ENCODE measurements around the gene UBTD1.

The UBTD1 gene

DNA sequence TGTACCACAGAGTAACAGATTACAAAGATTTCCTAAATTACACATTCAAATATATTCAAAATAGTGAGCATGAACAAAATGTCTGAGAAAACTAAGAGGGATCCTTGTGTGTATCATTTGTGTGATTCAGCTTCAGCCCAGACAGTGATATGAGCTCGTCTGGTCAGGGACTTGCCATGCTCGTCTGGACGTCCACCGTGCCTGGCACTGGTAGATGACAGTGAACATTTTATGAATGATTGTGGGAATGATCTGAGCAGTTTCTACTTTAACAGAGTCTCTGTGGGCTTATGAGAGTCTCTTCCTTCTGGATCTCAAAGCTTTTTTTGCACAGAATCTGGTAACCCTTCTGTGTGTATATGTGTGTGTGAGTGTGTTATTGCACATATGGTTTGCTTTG lies 39.7 kb downstream of the UBTD1 start:
- ATAC-seq (ENCODE audit: low read depth) (no peak), DNase-seq (ENCODE audit: low spot score) (no peak)
- Histone ChIP-seq H3K36me3 (ENCODE audit: low read depth) (no peaks in the 10 kb centered on the region), H3K4me1 (ENCODE audit: insufficient read depth, poor library complexity, severe bottlenecking) (peaks cover 36% of the 10 kb centered on the region), H3K9me3 (ENCODE audit: severe bottlenecking) (no peaks in the 10 kb centered on the region), H3K27ac (ENCODE audit: poor library complexity, severe bottlenecking) (peak overlapping the region; percentile 99), H3K4me3 (ENCODE audit: severe bottlenecking) (no peak overlapping the region), H3K27me3 (ENCODE audit: insufficient read depth, poor library complexity, severe bottlenecking) (no peaks in the 10 kb centered on the region)
- TF ChIP-seq, protein P1, sequence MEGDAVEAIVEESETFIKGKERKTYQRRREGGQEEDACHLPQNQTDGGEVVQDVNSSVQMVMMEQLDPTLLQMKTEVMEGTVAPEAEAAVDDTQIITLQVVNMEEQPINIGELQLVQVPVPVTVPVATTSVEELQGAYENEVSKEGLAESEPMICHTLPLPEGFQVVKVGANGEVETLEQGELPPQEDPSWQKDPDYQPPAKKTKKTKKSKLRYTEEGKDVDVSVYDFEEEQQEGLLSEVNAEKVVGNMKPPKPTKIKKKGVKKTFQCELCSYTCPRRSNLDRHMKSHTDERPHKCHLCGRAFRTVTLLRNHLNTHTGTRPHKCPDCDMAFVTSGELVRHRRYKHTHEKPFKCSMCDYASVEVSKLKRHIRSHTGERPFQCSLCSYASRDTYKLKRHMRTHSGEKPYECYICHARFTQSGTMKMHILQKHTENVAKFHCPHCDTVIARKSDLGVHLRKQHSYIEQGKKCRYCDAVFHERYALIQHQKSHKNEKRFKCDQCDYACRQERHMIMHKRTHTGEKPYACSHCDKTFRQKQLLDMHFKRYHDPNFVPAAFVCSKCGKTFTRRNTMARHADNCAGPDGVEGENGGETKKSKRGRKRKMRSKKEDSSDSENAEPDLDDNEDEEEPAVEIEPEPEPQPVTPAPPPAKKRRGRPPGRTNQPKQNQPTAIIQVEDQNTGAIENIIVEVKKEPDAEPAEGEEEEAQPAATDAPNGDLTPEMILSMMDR (IDR thresholded peaks at IDR 0.05; ENCODE audit: poor library complexity, severe bottlenecking): no peak

DNA sequence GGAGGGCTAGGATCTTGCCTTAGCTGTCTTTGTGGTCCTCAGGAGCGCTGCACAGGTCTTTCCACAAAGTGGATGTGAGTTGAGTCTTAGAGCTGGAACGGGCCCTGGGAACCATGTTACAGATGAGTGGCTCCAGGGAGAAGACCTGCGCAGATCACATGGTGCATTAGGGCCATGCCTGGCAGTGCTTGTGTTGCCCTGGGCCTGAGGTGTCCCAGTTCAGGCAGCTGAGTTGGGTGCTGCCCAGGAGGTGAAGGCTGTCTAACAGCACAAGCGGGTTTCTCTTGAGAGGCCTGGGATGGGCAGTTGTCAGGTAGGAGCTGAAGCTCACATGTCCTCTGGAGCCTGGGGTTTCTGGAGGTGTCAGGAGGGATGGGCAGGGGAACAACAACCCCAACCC lies 40.1 kb downstream of the UBTD1 start:
- ATAC-seq (ENCODE audit: low read depth): no peak

DNA sequence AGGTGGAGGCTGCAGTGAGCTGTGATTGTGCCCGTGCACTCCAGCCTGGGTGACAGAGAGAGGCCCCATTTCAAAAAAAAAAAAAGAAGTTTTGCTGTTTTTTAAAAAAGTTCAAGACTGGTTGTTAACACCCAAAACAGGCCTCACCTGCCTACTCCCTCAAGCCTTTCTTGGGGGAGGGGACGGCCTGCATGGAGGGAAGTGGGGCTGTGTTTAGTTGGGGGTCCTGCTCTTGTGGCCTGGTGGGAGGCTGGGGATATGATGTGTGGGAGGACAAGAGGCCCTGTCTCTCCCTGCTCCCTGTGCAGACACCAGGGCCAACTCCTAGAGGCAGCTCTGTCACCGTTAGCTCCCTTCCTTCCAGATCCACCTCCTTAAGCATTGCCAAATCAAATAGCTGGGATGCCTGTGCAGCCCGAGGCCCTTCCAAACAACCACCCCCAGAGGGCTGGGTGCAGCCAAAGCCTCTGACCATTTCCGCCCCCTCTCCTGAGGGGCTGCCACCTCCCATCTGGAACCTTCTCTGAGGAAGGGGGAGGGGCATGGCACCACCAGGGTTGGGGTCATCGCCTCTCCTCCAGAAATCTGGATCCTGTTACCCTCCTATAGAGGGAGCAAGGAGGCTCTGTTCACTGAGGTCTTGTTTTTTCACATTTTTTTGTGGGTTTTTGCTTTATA lies 40.9 kb downstream of the UBTD1 start:
- Histone ChIP-seq H3K27me3 (ENCODE audit: insufficient read depth, poor library complexity, severe bottlenecking) (no peaks in the 10 kb centered on the region), H3K36me3 (ENCODE audit: low read depth) (no peaks in the 10 kb centered on the region), H3K9me3 (ENCODE audit: severe bottlenecking) (no peaks in the 10 kb centered on the region), H3K27ac (ENCODE audit: poor library complexity, severe bottlenecking) (peak overlapping the region; percentile 99), H3K4me3 (ENCODE audit: severe bottlenecking) (no peak overlapping the region), H3K4me1 (ENCODE audit: insufficient read depth, poor library complexity, severe bottlenecking) (peaks cover 45% of the 10 kb centered on the region)
- no peak for DNase-seq (ENCODE audit: low spot score)
- TF ChIP-seq, protein P1 (IDR thresholded peaks at IDR 0.05; ENCODE audit: poor library complexity, severe bottlenecking): peak; percentile 19
- peak; percentile 24; the same call in 2 of the 3 replicates for ATAC-seq (ENCODE audit: low read depth)

More for the DNA sequence above, 40.1 kb downstream of the UBTD1 start:
- Histone ChIP-seq H3K4me3 (ENCODE audit: severe bottlenecking) (no peak overlapping the region), H3K9me3 (ENCODE audit: severe bottlenecking) (no peaks in the 10 kb centered on the region), H3K36me3 (ENCODE audit: low read depth) (no peaks in the 10 kb centered on the region), H3K4me1 (ENCODE audit: insufficient read depth, poor library complexity, severe bottlenecking) (peaks cover 40% of the 10 kb centered on the region), H3K27me3 (ENCODE audit: insufficient read depth, poor library complexity, severe bottlenecking) (no peaks in the 10 kb centered on the region), H3K27ac (ENCODE audit: poor library complexity, severe bottlenecking) (peak overlapping the region; percentile 99)
- no peak for DNase-seq (ENCODE audit: low spot score)
- TF ChIP-seq, protein P1 (IDR thresholded peaks at IDR 0.05; ENCODE audit: poor library complexity, severe bottlenecking): no peak

DNA sequence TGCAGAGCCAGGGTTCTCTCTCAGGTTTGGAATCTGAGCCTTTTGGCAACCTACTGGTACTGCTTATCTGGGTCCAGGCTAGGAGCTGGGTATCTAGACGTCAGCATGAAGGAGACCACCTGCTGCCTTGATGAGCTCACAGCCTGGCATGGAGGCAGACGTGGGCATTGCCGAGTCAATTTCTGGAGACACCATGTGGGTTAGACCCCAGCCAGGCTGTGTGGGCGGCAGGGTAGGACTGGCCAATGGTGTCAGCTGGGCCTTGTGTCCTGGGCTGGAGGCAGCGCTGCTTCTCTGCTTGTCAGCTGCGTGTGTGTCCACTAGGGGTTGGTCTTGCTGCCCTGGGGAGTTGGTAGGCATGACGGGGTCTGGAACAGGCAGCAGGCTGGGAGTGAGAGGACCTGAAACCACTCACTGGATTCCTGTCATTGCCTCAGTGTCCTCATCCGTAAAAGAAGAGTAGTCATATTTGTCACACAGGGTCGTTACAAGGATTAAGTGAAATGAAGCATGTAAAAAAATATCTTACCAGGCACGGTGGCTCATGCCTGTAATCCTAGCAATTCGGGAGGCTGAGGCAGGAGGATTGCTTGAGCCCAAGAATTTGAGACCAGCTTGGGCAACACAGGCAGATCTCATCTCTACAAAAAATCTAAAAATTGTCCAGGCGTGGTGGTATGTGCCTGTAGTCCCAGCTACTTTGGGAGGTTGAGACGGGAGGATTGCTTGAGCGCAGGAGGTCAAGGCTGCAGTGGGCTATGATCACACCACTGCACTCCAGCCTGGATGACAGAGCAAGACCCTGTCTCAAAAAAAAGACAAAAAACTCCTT lies 42.2 kb downstream of the UBTD1 start:
- H3K4me3 ChIP-seq (ENCODE audit: severe bottlenecking): no peak overlapping the region
- no peaks in the 10 kb centered on the region for H3K27me3 ChIP-seq (ENCODE audit: insufficient read depth, poor library complexity, severe bottlenecking)
- H3K9me3 ChIP-seq (ENCODE audit: severe bottlenecking): no peaks in the 10 kb centered on the region
- H3K36me3 ChIP-seq (ENCODE audit: low read depth): no peaks in the 10 kb centered on the region
- TF ChIP-seq, protein P1 (IDR thresholded peaks at IDR 0.05; ENCODE audit: poor library complexity, severe bottlenecking): no peak
- DNase-seq (ENCODE audit: low spot score) (no peak), ATAC-seq (ENCODE audit: low read depth) (no peak)
- H3K4me1 ChIP-seq (ENCODE audit: insufficient read depth, poor library complexity, severe bottlenecking): peaks cover 45% of the 10 kb centered on the region
- H3K27ac ChIP-seq (ENCODE audit: poor library complexity, severe bottlenecking): peak overlapping the region; percentile 99

Data from RWPE2 (cell line).